A549 (cell line): ENCODE measurements around the gene ZFC3H1. TPM values are rescaled to one million over a fixed set of nuclear protein-coding genes. Genes with fewer than 3 reads are reported as not detected.

Source experiments
- ATAC-seq, 2 experiments: fragments of 200-7000 bp in 1 of 2; fragments of >200 bp in 1 of 2; cut with Nextera tagmentation in 1 of 2; cut with Tn5 transposase in 1 of 2; 3 replicates each; pipeline versions ENCODE4 v1.8.0 to v1.9.1; 2018 to 2020; ENCODE audit warnings: mild to moderate bottlenecking in 1 of 2, moderate library complexity in 1 of 2
- CTCF ChIA-PET: fragments of 300-600 bp; sonication (Branson Sonifier 250); formaldehyde crosslinking; extraction: SDS; loops from one replicate; lab custom pipeline; 2021; ENCODE audit warnings: antibody characterized with exemption, inconsistent platforms; lab: Yijun Ruan, JAX
- POLR2A ChIA-PET: fragments of 350-600 bp; formaldehyde crosslinking; extraction: SDS; loops from one replicate; lab custom pipeline; 2021; ENCODE audit warnings: antibody characterized with exemption, inconsistent platforms; lab: Yijun Ruan, JAX
- DNase-seq, 2 experiments: peaks; one replicate each; pipeline versions ENCODE4 v3.0.0 to v3.0.0-alpha.2; 2011 to 2016; ENCODE audit warnings: low read depth in 1 of 2, low spot score in 1 of 2
- FAIRE-seq: peaks from 2 replicates; lab custom pipeline; 2011; peaks lifted over from hg19 to GRCh38; lab: Jason Lieb, UNC
- H3K27ac ChIP-seq, 2 experiments: fragments of >200 bp; sonication (Bioruptor Twin); formaldehyde crosslinking; 3 replicates each; pipeline ENCODE4 v1.5.1; 2016 to 2017
- H3K4me1 ChIP-seq: fragments of >200 bp; sonication (Bioruptor Twin); formaldehyde crosslinking; 3 replicates; pipeline ENCODE4 v1.6.1; 2016
- H3K4me2 ChIP-seq: fragments of >200 bp; sonication (Bioruptor Twin); formaldehyde crosslinking; 3 replicates; pipeline ENCODE4 v1.6.1; 2016
- H3K4me3 ChIP-seq: fragments of >200 bp; sonication (Bioruptor Twin); formaldehyde crosslinking; 3 replicates; pipeline ENCODE4 v1.5.1; 2016
- H3K9me3 ChIP-seq: fragments of >200 bp; sonication (Bioruptor Twin); formaldehyde crosslinking; 3 replicates; pipeline ENCODE4 v1.6.1; 2016
- BHLHE40 ChIP-seq: IDR thresholded peaks from 2 replicates; pipeline ENCODE4 v1.6.1; 2012; ENCODE audit warnings: low read depth, low read length, inconsistent platforms
- CBX2 ChIP-seq: fragments of 200-600 bp; sonication (generic); IDR thresholded peaks from 2 replicates; pipeline ENCODE4 v1.6.1; 2016; ENCODE audit warnings: low read depth, mild to moderate bottlenecking, borderline replicate concordance
- CBX8 ChIP-seq: fragments of 200-600 bp; sonication (generic); IDR thresholded peaks from 2 replicates; pipeline ENCODE4 v1.6.1; 2016
- CHD4 ChIP-seq: fragments of 200-600 bp; sonication (generic); IDR thresholded peaks from 2 replicates; pipeline ENCODE4 v1.6.1; 2016; ENCODE audit warnings: antibody characterized with exemption, mild to moderate bottlenecking, borderline replicate concordance
- CTCF ChIP-seq: fragments of >200 bp; sonication (Bioruptor Twin); formaldehyde crosslinking; IDR thresholded peaks from 3 replicates; pipeline ENCODE4 v1.5.1; 2016
- EHF ChIP-seq: fragments of 250-450 bp; sonication (Bioruptor Pico); IDR thresholded peaks from 2 replicates; pipeline ENCODE4 v1.5.0; 2020; ENCODE audit warnings: mild to moderate bottlenecking
- EHMT2 ChIP-seq: fragments of 200-600 bp; sonication (generic); IDR thresholded peaks from 2 replicates; pipeline ENCODE4 v1.6.1; 2016; ENCODE audit warnings: antibody characterized with exemption, low read depth, mild to moderate bottlenecking, moderate library complexity
- FOXS1 ChIP-seq: fragments of 250-450 bp; sonication (Bioruptor Pico); IDR thresholded peaks from 2 replicates; pipeline ENCODE4 v1.5.0; 2020; ENCODE audit warnings: mild to moderate bottlenecking, moderate library complexity
- GATA3 ChIP-seq: IDR thresholded peaks from 2 replicates; pipeline ENCODE4 v1.6.1; 2012; ENCODE audit warnings: borderline replicate concordance
- HDAC2 ChIP-seq: fragments of 200-600 bp; sonication (generic); IDR thresholded peaks from 2 replicates; pipeline ENCODE4 v1.6.1; 2016
- HMGXB4 ChIP-seq: fragments of 250-450 bp; sonication (Bioruptor Pico); IDR thresholded peaks from 2 replicates; pipeline ENCODE4 v1.5.0; 2021; ENCODE audit warnings: mild to moderate bottlenecking, moderate library complexity, borderline replicate concordance
- HOXA7 ChIP-seq: fragments of 250-450 bp; sonication (Bioruptor Pico); IDR thresholded peaks from 2 replicates; pipeline ENCODE4 v1.5.0; 2020; ENCODE audit warnings: mild to moderate bottlenecking, moderate library complexity
- HOXB13 ChIP-seq: fragments of 250-450 bp; sonication (Bioruptor Pico); IDR thresholded peaks from 2 replicates; pipeline ENCODE4 v1.5.0; 2020; ENCODE audit warnings: low read depth, mild to moderate bottlenecking, moderate library complexity
- MAZ ChIP-seq: fragments of 150-350 bp; IDR thresholded peaks from 2 replicates; pipeline ENCODE4 v1.6.1; 2014; ENCODE audit warnings: antibody characterized with exemption, low read depth, low read length, borderline replicate concordance
- MYC ChIP-seq: IDR thresholded peaks from 2 replicates; pipeline ENCODE4 v1.6.1; 2012; ENCODE audit warnings: mild to moderate bottlenecking, inconsistent platforms, low read length, improper control_type of control experiment, borderline replicate concordance
- NFE2L2 ChIP-seq: fragments of 150-350 bp; conservative IDR thresholded peaks from 2 replicates; pipeline ENCODE4 v1.6.1; 2014; ENCODE audit warnings: low read length
- NR3C1 ChIP-seq: fragments of >200 bp; sonication (Bioruptor Twin); formaldehyde crosslinking; IDR thresholded peaks from 3 replicates; pipeline ENCODE4 v1.6.1; 2017
- PHF8 ChIP-seq: fragments of 200-600 bp; sonication (generic); IDR thresholded peaks from 2 replicates; pipeline ENCODE4 v1.6.1; 2016; ENCODE audit warnings: low read depth, mild to moderate bottlenecking, antibody characterized with exemption, moderate library complexity, borderline replicate concordance
- POLR2AphosphoS2 ChIP-seq: conservative IDR thresholded peaks from 2 replicates; pipeline ENCODE4 v1.6.1; 2012; ENCODE audit warnings: low read length, improper control_type of control experiment, inconsistent platforms
- RCOR1 ChIP-seq: fragments of 150-350 bp; IDR thresholded peaks from 2 replicates; pipeline ENCODE4 v1.6.1; 2014; ENCODE audit warnings: antibody characterized with exemption, low read length, low read depth
- REST ChIP-seq: fragments of 200-600 bp; sonication (generic); IDR thresholded peaks from 2 replicates; pipeline ENCODE4 v1.6.1; 2016; ENCODE audit warnings: antibody characterized with exemption, mild to moderate bottlenecking, moderate library complexity
- RNF2 ChIP-seq: fragments of 200-600 bp; sonication (generic); IDR thresholded peaks from 2 replicates; pipeline ENCODE4 v1.6.1; 2016; ENCODE audit warnings: low read depth, mild to moderate bottlenecking, antibody characterized with exemption, moderate library complexity, borderline replicate concordance
- SMC3 ChIP-seq: fragments of >200 bp; sonication (Bioruptor Twin); formaldehyde crosslinking; IDR thresholded peaks from 3 replicates; pipeline ENCODE4 v1.6.1; 2018; ENCODE audit warnings: inconsistent platforms
- TP53 ChIP-seq: fragments of 250-450 bp; sonication (Bioruptor Pico); IDR thresholded peaks from 2 replicates; pipeline ENCODE4 v1.5.0; 2021; ENCODE audit warnings: mild to moderate bottlenecking, moderate library complexity
- ZC3H11A ChIP-seq: fragments of 450-650 bp; IDR thresholded peaks from 2 replicates; pipeline ENCODE4 v1.6.1; 2014; ENCODE audit warnings: antibody characterized with exemption, mild to moderate bottlenecking
- ZFP36 ChIP-seq: fragments of 450-650 bp; IDR thresholded peaks from 2 replicates; pipeline ENCODE4 v1.6.1; 2014; ENCODE audit warnings: borderline replicate concordance; ENCODE audit not compliant: partially characterized antibody
- WGBS: methylation state at CpG from one replicate; pipeline ENCODE4 v1.1.6; 2017; ENCODE audit errors: missing lambda C conversion rate; 5-methylcytosine and 5-hydroxymethylcytosine counted together
- polyA plus RNA-seq, 4 experiments: library from polyadenylated mRNA; depleted of rRNA in 3 of 4; stranded (reverse); fragments of >200 nt; fragmentation: RNase III in 1 of 4; extraction: RNeasy Plus Mini Kit Qiagen cat#74134 plus additional on column Dnase treatment in 1 of 4; gene quantifications; 2 replicates in 3 of 4; 3 replicates in 1 of 4; pipeline ENCODE4 v1.2.3, GENCODE V29; 2011 to 2017
- TF ChIP-seq, protein P1 (sequence below): fragments of >200 bp; sonication (Bioruptor Twin); formaldehyde crosslinking; IDR thresholded peaks from 2 replicates; pipeline ENCODE4 v1.6.1; 2016

The ZFC3H1 gene
- polyA plus RNA-seq, 2 of the 4 experiments (the other 2 are of a cell fraction): 18.9 to 58.3 TPM

GRCh38 chr12:71704920-71705319 is 41.3 kb upstream of the ZFC3H1 start:
- no peak for DNase-seq
- H3K4me3 ChIP-seq: no peak overlapping the region
- no peak overlapping the region for H3K27ac ChIP-seq
- no peak for FAIRE-seq
- H3K4me1 ChIP-seq: peaks cover 2% of the 10 kb centered on the region; the same call in 2 of the 3 replicates
- ChIA-PET POLR2A (interaction anchor here (1.5 kb wide), 1 partner anchor 19 kb away, joined by 3 read pairs; the partner anchor contains the start of gene TMEM19), CTCF (interaction anchor here (1.6 to 2.4 kb wide), 2 partner anchors 19 to 42 kb away, joined by 7 to 10 read pairs; partner anchors contain the start of gene TMEM19)
- TF ChIP-seq ZFP36 (no peak), ZC3H11A (no peak), PHF8 (no peak), NFE2L2 (no peak), EHMT2 (no peak), BHLHE40 (no peak), SMC3 (no peak), FOXS1 (no peak), CBX2 (no peak), HDAC2 (no peak), CBX8 (no peak), HOXB13 (no peak), GATA3 (no peak), TP53 (CRISPR knock-in tag) (no peak), HOXA7 (CRISPR knock-in tag) (no peak), EHF (no peak), NR3C1 (no peak), HMGXB4 (CRISPR knock-in tag) (no peak), REST (no peak), POLR2AphosphoS2 (no peak)
- WGBS: 94% methylated on average over 2 of the region's 2 CpGs
- H3K9me3 ChIP-seq: no peaks in the 10 kb centered on the region
- ATAC-seq: no peak
- H3K4me2 ChIP-seq: no peak overlapping the region

GRCh38 chr12:71703206-71703605 is 39.6 kb upstream of the ZFC3H1 start:
- ChIA-PET CTCF (interaction anchor here (0.6 to 1.6 kb wide), 2 partner anchors 17 to 349 kb away, joined by 3 to 7 read pairs; partner anchors contain the start of gene TMEM19), POLR2A (interaction anchor here (0.9 kb wide), 1 partner anchor 121 kb away, joined by 6 read pairs; no protein-coding TSS in a partner anchor)
- Histone ChIP-seq H3K9me3 (no peaks in the 10 kb centered on the region), H3K27ac (no peak overlapping the region), H3K4me2 (no peak overlapping the region), H3K4me1 (no peaks in the 10 kb centered on the region), H3K4me3 (no peak overlapping the region)
- ATAC-seq: no peak
- 82% methylated on average over 2 of the region's 2 CpGs for WGBS
- TF ChIP-seq MAZ (no peak), MYC (no peak), CTCF (no peak), NR3C1 (no peak), NFE2L2 (no peak), HDAC2 (no peak), CBX8 (no peak), CBX2 (no peak), FOXS1 (no peak), CHD4 (no peak), RNF2 (no peak), RCOR1 (no peak)
- TF ChIP-seq, protein P1, sequence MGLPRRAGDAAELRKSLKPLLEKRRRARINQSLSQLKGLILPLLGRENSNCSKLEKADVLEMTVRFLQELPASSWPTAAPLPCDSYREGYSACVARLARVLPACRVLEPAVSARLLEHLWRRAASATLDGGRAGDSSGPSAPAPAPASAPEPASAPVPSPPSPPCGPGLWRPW: no peak
- no peak for FAIRE-seq
- no peak for DNase-seq
